H9 (cell line): Measurements from ENCODE around the gene UNC5B. TPM values are rescaled to one million over a fixed set of nuclear protein-coding genes. Genes with fewer than 3 reads are reported as not detected.

ENCODE experiments used
- DNase-seq: peaks from one replicate; pipeline ENCODE4 v3.0.0-alpha.2; 2017
- H2AFZ ChIP-seq: one replicate; pipeline ENCODE4 v1.6.1; 2013; ENCODE audit warnings: mild to moderate bottlenecking, low read length, control low read depth, moderate library complexity
- H2AK5ac ChIP-seq: 2 replicates; pipeline ENCODE4 v1.6.1; 2013; ENCODE audit warnings: low read length, control low read depth, mixed read lengths; ENCODE audit not compliant: insufficient read length
- H2BK120ac ChIP-seq: one replicate; pipeline ENCODE4 v1.6.1; 2013; ENCODE audit warnings: low read depth, mild to moderate bottlenecking, low read length, control low read depth, inconsistent platforms; ENCODE audit not compliant: poor library complexity, severe bottlenecking
- H2BK12ac ChIP-seq: 2 replicates; pipeline ENCODE4 v1.6.1; 2013; ENCODE audit warnings: low read length, control low read depth, mixed read lengths, low read depth; ENCODE audit not compliant: insufficient read length
- H2BK15ac ChIP-seq: 2 replicates; pipeline ENCODE4 v1.6.1; 2013; ENCODE audit warnings: low read depth, low read length, control low read depth
- H2BK20ac ChIP-seq: one replicate; pipeline ENCODE4 v1.6.1; 2013; ENCODE audit warnings: low read depth, mild to moderate bottlenecking, low read length, control low read depth, inconsistent platforms; ENCODE audit not compliant: poor library complexity, severe bottlenecking
- H2BK5ac ChIP-seq: 2 replicates; pipeline ENCODE4 v1.6.1; 2013; ENCODE audit warnings: low read length, control low read depth, mixed read lengths; ENCODE audit not compliant: insufficient read length
- H3K14ac ChIP-seq: 2 replicates; pipeline ENCODE4 v1.6.1; 2013; ENCODE audit warnings: low read length, control low read depth; ENCODE audit not compliant: insufficient read depth
- H3K18ac ChIP-seq: 2 replicates; pipeline ENCODE4 v1.6.1; 2013; ENCODE audit warnings: low read depth, mild to moderate bottlenecking, mixed read lengths, low read length, control low read depth; ENCODE audit not compliant: insufficient read length
- H3K23ac ChIP-seq: 2 replicates; pipeline ENCODE4 v1.6.1; 2013; ENCODE audit warnings: low read length, control low read depth, mixed read lengths, low read depth; ENCODE audit not compliant: insufficient read length
- H3K23me2 ChIP-seq: 2 replicates; pipeline ENCODE4 v1.6.1; 2013; ENCODE audit warnings: low read depth, mild to moderate bottlenecking, mixed read lengths, low read length, control low read depth; ENCODE audit not compliant: insufficient read length, poor library complexity, severe bottlenecking
- H3K27ac ChIP-seq: 2 replicates; pipeline ENCODE4 v1.5.1; 2013; ENCODE audit warnings: low read length, control low read depth, mixed read lengths, low read depth; ENCODE audit not compliant: insufficient read length
- H3K27me3 ChIP-seq: 2 replicates; pipeline ENCODE4 v1.6.1; 2013; ENCODE audit warnings: low read length, control low read depth, inconsistent platforms; ENCODE audit not compliant: insufficient read depth
- H3K4ac ChIP-seq: 2 replicates; pipeline ENCODE4 v1.6.1; 2013; ENCODE audit warnings: low read depth, mild to moderate bottlenecking, control low read depth, inconsistent platforms, low read length, moderate library complexity
- H3K4me1 ChIP-seq: 2 replicates; pipeline ENCODE4 v1.6.1; 2013; ENCODE audit warnings: low read length, control low read depth, inconsistent platforms; ENCODE audit not compliant: insufficient read depth
- H3K4me2 ChIP-seq: 2 replicates; pipeline ENCODE4 v1.6.1; 2013; ENCODE audit warnings: low read length, control low read depth, mixed read lengths; ENCODE audit not compliant: insufficient read length, insufficient read depth
- H3K56ac ChIP-seq: 2 replicates; pipeline ENCODE4 v1.6.1; 2013; ENCODE audit warnings: low read depth, mild to moderate bottlenecking, mixed read lengths, low read length, control low read depth; ENCODE audit not compliant: insufficient read length
- H3K79me1 ChIP-seq: 2 replicates; pipeline ENCODE4 v1.6.1; 2013; ENCODE audit warnings: low read depth, mild to moderate bottlenecking, moderate library complexity, low read length, control low read depth, inconsistent platforms; ENCODE audit not compliant: insufficient read depth, poor library complexity, severe bottlenecking
- H3K79me2 ChIP-seq: 2 replicates; pipeline ENCODE4 v1.6.1; 2013; ENCODE audit warnings: low read length, control low read depth, inconsistent platforms; ENCODE audit not compliant: insufficient read depth
- H3K9ac ChIP-seq: 2 replicates; pipeline ENCODE4 v1.6.1; 2013; ENCODE audit warnings: low read length, control low read depth, mixed read lengths; ENCODE audit not compliant: insufficient read length; ENCODE audit errors: extremely low read depth
- H3K9me3 ChIP-seq: one replicate; pipeline ENCODE4 v1.6.1; 2013; ENCODE audit warnings: low read depth, low read length, inconsistent platforms; ENCODE audit not compliant: control insufficient read depth
- H3T11ph ChIP-seq: one replicate; pipeline ENCODE4 v1.6.1; 2013; ENCODE audit warnings: mild to moderate bottlenecking, low read length, control low read depth, inconsistent platforms
- H4K20me1 ChIP-seq: one replicate; pipeline ENCODE4 v1.6.1; 2013; ENCODE audit not compliant: control insufficient read depth, insufficient read length, insufficient read depth
- H4K5ac ChIP-seq: 2 replicates; pipeline ENCODE4 v1.6.1; 2013; ENCODE audit warnings: low read depth, mild to moderate bottlenecking, mixed read lengths, low read length, control low read depth; ENCODE audit not compliant: insufficient read length
- H4K8ac ChIP-seq: replicated peaks from 2 replicates; pipeline ENCODE4 v1.6.1; 2013; ENCODE audit warnings: low read length, control low read depth, mixed read lengths, low read depth; ENCODE audit not compliant: insufficient read length
- H4K91ac ChIP-seq: 2 replicates; pipeline ENCODE4 v1.6.1; 2013; ENCODE audit warnings: low read depth, mild to moderate bottlenecking, moderate library complexity, mixed read lengths, low read length, control low read depth; ENCODE audit not compliant: insufficient read length
- H3K27ac Mint-ChIP-seq, 3 experiments: 2 replicates in 2 of 3; 3 replicates in 1 of 3; pipeline ENCODE4 v1.8.0; 2020 to 2021; ENCODE audit warnings: mixed read lengths in 3 of 3, mild to moderate bottlenecking in 1 of 3, moderate library complexity in 1 of 3
- H3K27me3 Mint-ChIP-seq: 2 replicates; pipeline ENCODE4 v1.8.0; 2021; ENCODE audit warnings: low read depth, mild to moderate bottlenecking, moderate library complexity, mixed read lengths
- H3K36me3 Mint-ChIP-seq, 3 experiments: 2 replicates in 2 of 3; 3 replicates in 1 of 3; pipeline ENCODE4 v1.8.0; 2020 to 2021; ENCODE audit warnings: low read depth in 3 of 3, mixed read lengths in 3 of 3; ENCODE audit not compliant: insufficient read depth in 1 of 3
- H3K4me1 Mint-ChIP-seq, 2 experiments: 2 replicates each; pipeline ENCODE4 v1.8.0; 2020; ENCODE audit warnings: mixed read lengths in 2 of 2
- H3K4me3 Mint-ChIP-seq, 2 experiments: 2 replicates in 1 of 2; 3 replicates in 1 of 2; pipeline ENCODE4 v1.8.0; 2020 to 2021; ENCODE audit warnings: mild to moderate bottlenecking in 2 of 2, mixed read lengths in 2 of 2, moderate library complexity in 1 of 2
- H3K9me3 Mint-ChIP-seq, 2 experiments: 2 replicates in 1 of 2; 3 replicates in 1 of 2; pipeline ENCODE4 v1.8.0; 2020; ENCODE audit warnings: mild to moderate bottlenecking in 2 of 2, mixed read lengths in 2 of 2, moderate library complexity in 1 of 2
- CTCF ChIP-seq: fragments of 200-600 bp; sonication (generic); conservative IDR thresholded peaks from 3 replicates; pipeline ENCODE4 v1.8.0; 2021; ENCODE audit warnings: antibody characterized with exemption, mild to moderate bottlenecking
- WGBS: extraction: QIAGEN DNeasy Blood & Tissue Kit; methylation state at CpG from one replicate; pipeline ENCODE4 v1.1.7; 2013; ENCODE audit warnings: missing lambda C conversion rate, low lambda C conversion rate, mixed read lengths; ENCODE audit not compliant: insufficient read length; ENCODE audit errors: extremely low coverage; 5-methylcytosine and 5-hydroxymethylcytosine counted together
- total RNA-seq: library from RNA; stranded (reverse); gene quantifications from 2 replicates; pipeline ENCODE4 v1.2.1, GENCODE V29; 2021

Gene UNC5B
- total RNA-seq, 1 experiment from 2014 or later = 28.4 TPM

DNA sequence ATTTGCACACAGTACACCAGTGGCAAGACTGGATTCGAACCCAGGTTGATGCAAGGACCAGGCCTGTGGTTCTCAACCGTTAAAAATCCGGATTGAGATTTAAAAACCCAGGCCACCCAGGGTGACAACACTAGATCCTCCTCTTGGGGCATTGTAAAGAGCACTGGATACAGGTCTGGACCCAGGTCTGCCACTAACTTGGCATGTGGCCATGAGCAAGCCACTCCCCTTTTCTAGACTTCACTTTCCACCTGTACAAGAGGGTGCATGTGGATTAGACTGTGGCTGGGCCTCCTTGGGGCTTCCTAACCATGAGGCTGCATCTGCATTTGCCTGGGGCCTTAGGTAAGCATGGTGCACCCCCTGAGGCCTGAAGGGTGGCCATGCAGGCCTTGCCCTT lies 85.0 kb downstream of the UNC5B start:
- H3K9me3 ChIP-seq = no peaks in the 10 kb centered on the region
- no peak overlapping the region for H3K14ac ChIP-seq
- no peak overlapping the region for H2AK5ac ChIP-seq
- Mint-ChIP-seq H3K36me3 (peaks cover 10 to 56% (median 37%) of the 10 kb centered on the region in 3 experiments; a peak in 6 of 7 replicates), H3K4me1 (no peaks in the 10 kb centered on the region), H3K9me3 (no peaks in the 10 kb centered on the region), H3K27ac (no peak overlapping the region), H3K4me3 (no peak overlapping the region), H3K27me3 (no peaks in the 10 kb centered on the region; the same call in 1 of the 2 replicates)
- no peak overlapping the region for H2BK15ac ChIP-seq
- no peak for DNase-seq
- no peak overlapping the region for H4K5ac ChIP-seq
- no peaks in the 10 kb centered on the region for H3K23me2 ChIP-seq
- no CpG with 5 or more reads among the region's 3 CpGs for WGBS
- no peaks in the 10 kb centered on the region for H3K4me1 ChIP-seq
- no peak overlapping the region for H3K4ac ChIP-seq
- H4K20me1 ChIP-seq = no peaks in the 10 kb centered on the region
- H2BK5ac ChIP-seq = no peak overlapping the region
- no peak overlapping the region for H2BK12ac ChIP-seq
- H2BK20ac ChIP-seq = no peak overlapping the region
- TF ChIP-seq CTCF = no peak
- H3K79me1 ChIP-seq = no peaks in the 10 kb centered on the region
- no peak overlapping the region for H3K9ac ChIP-seq
- no peak overlapping the region for H3K27ac ChIP-seq
- H3K56ac ChIP-seq = no peak overlapping the region
- H3K27me3 ChIP-seq = no peaks in the 10 kb centered on the region
- H4K8ac ChIP-seq = no peak overlapping the region
- H3K18ac ChIP-seq = no peak overlapping the region
- no peak overlapping the region for H2AFZ ChIP-seq
- H3K79me2 ChIP-seq = no peaks in the 10 kb centered on the region
- H3K23ac ChIP-seq = no peak overlapping the region
- H2BK120ac ChIP-seq = no peak overlapping the region
- no peak overlapping the region for H3T11ph ChIP-seq
- H3K4me2 ChIP-seq = no peak overlapping the region
- H4K91ac ChIP-seq = no peak overlapping the region
